HFF-Myc (cell line): ENCODE results near the gene PRELID3B.

Source experiments
- DNase-seq: peaks from one replicate; pipeline ENCODE4 v3.0.0-alpha.2; 2011; ENCODE audit warnings: low read depth; ENCODE audit errors: extremely low read depth
- H3K4me3 ChIP-seq: replicated peaks from 2 replicates; pipeline ENCODE4 v1.5.1; 2011; ENCODE audit warnings: low read depth, mild to moderate bottlenecking, control low read depth, low read length
- TF ChIP-seq, protein P1 (sequence below): IDR thresholded peaks from 2 replicates; pipeline ENCODE4 v1.5.1; 2012; ENCODE audit warnings: mild to moderate bottlenecking, low read depth, low read length, control low read depth; ENCODE audit errors: missing control alignments

The PRELID3B gene

DNA sequence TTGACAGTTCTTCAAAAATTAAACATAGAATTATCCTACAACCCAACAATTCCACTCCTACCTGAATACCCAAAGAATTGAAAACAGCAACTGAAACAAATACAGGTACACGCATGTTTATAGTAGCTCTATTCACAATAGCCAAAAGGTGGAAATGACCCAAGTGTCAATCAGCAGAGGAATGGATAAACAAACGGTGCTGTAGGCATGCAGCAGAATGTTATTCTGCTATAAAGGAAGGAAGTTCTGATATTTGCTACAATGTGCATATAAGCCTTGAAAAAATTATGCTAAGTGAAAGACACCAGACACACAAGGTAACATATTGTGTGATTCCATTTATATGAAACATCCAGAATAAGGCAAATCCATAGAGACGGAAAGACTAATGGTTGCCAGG is 38.5 kb upstream of the PRELID3B start:
- no peak for DNase-seq
- TF ChIP-seq, protein P1, sequence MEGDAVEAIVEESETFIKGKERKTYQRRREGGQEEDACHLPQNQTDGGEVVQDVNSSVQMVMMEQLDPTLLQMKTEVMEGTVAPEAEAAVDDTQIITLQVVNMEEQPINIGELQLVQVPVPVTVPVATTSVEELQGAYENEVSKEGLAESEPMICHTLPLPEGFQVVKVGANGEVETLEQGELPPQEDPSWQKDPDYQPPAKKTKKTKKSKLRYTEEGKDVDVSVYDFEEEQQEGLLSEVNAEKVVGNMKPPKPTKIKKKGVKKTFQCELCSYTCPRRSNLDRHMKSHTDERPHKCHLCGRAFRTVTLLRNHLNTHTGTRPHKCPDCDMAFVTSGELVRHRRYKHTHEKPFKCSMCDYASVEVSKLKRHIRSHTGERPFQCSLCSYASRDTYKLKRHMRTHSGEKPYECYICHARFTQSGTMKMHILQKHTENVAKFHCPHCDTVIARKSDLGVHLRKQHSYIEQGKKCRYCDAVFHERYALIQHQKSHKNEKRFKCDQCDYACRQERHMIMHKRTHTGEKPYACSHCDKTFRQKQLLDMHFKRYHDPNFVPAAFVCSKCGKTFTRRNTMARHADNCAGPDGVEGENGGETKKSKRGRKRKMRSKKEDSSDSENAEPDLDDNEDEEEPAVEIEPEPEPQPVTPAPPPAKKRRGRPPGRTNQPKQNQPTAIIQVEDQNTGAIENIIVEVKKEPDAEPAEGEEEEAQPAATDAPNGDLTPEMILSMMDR, result no peak

GRCh38 chr20:59078231-59078630 is 35.6 kb upstream of the PRELID3B start:
- DNase-seq, result no peak
- TF ChIP-seq, protein P1, result no peak
- H3K4me3 ChIP-seq, result no peak overlapping the region

More for the DNA sequence above, 38.5 kb upstream of the PRELID3B start:
- H3K4me3 ChIP-seq, result no peak overlapping the region

DNA sequence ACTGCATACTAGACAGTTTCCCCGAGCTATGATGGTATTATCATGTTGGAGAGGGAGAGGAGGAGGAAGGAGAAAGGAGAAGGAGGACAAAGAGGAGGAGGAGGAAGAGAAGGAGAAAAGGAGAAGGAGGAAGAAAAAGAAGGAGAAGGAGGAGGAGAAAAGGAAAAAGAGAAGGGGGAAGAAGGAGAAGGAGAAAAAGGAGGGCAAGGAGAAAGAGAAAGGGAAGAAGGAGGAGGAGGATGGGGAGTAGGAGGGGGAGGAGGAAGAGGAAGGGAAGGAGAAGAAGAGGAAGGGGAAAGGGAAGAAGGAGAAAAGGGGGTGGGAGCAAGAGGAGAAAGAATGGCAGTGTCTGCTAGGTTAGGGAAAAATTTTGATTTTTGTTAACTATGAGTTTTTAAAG is 35.1 kb upstream of the PRELID3B start:
- no peak overlapping the region for H3K4me3 ChIP-seq
- TF ChIP-seq, protein P1, result no peak
- DNase-seq, result no peak

- H3K4me3 ChIP-seq, result no peak overlapping the region
- TF ChIP-seq, protein P1, result no peak
- DNase-seq, result no peak
Observed at GRCh38 chr20:59075934-59076508, 33.4 kb upstream of the PRELID3B start.

DNA sequence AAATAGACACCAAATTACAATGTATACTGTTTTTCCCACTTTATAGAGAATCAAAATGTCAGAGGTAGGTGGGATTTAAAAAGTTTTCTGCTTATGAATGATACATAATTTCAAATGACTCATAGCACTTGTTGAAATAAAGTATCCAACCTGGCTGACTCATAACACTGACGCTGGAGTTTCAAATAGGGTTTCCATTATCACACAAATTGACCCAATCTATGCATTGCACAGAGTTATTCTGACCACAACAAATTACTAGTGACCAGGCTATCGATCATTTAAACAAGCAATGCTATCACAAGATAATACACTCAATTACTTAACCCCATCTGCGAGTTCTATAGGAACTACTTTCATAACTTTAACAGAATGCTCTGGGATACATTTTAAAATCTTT is 31.9 kb upstream of the PRELID3B start:
- TF ChIP-seq, protein P1, result no peak
- DNase-seq, result no peak
- no peak overlapping the region for H3K4me3 ChIP-seq

- no peak for DNase-seq
- H3K4me3 ChIP-seq, result no peak overlapping the region
- TF ChIP-seq, protein P1, result no peak
Observed at GRCh38 chr20:59073582-59073981, 31.0 kb upstream of the PRELID3B start.

- TF ChIP-seq, protein P1, result no peak
- no peak overlapping the region for H3K4me3 ChIP-seq
- DNase-seq, result no peak
Observed at GRCh38 chr20:59071216-59071615, 28.6 kb upstream of the PRELID3B start.
